Hindlimb muscle (tissue), 1 donor: ENCODE measurements around the gene FAM156A. TPM values are rescaled to one million over a fixed set of nuclear protein-coding genes. Genes with fewer than 3 reads are reported as not detected.
"Not testable (repeated sequence)": the region's sequence is repeated elsewhere in the genome, so short reads cannot be mapped to it uniquely, and the experiment has no call there.

ENCODE experiments used
- DNase-seq: peaks from one replicate; pipeline ENCODE4 v3.0.0-alpha.2; 2013
- polyA plus RNA-seq: library from polyadenylated mRNA; unstranded; fragments of 120-200 nt; gene quantifications from one replicate; pipeline ENCODE4 v1.2.1, GENCODE V29; 2013; ENCODE audit not compliant: insufficient read length

The FAM156A gene
- 28.9 TPM for polyA plus RNA-seq

GRCh38 chrX:52958113-52958959 is at the start of gene FAM156A:
FAM156A (minus strand) TSS chrX:52958518; CDS start chrX:52948588, 9,930 bp downstream.
- not testable (repeated sequence) for DNase-seq

GRCh38 chrX:53005327-53005726 is 47.0 kb upstream of the FAM156A start:
- DNase-seq, result no peak

GRCh38 chrX:53004811-53005210 is 46.5 kb upstream of the FAM156A start:
- no peak for DNase-seq

- no peak for DNase-seq
Measured at GRCh38 chrX:53004038-53004437, 45.7 kb upstream of the FAM156A start.

GRCh38 chrX:53003111-53003510 is 44.8 kb upstream of the FAM156A start:
- no peak for DNase-seq

GRCh38 chrX:53001958-53002357 is 43.6 kb upstream of the FAM156A start:
- DNase-seq, result no peak

- no peak for DNase-seq
Measured at GRCh38 chrX:53000447-53001135, 42.3 kb upstream of the FAM156A start.

- no peak for DNase-seq
Measured at GRCh38 chrX:52995987-52996331, 37.6 kb upstream of the FAM156A start.

GRCh38 chrX:52995135-52995986 is 37.0 kb upstream of the FAM156A start:
- peak; percentile 91 for DNase-seq

GRCh38 chrX:52990848-52991247 is 32.5 kb upstream of the FAM156A start:
- no peak for DNase-seq

GRCh38 chrX:52990011-52990631 is 31.8 kb upstream of the FAM156A start:
- peak; percentile 24 for DNase-seq

GRCh38 chrX:52988985-52989917 is 30.9 kb upstream of the FAM156A start:
- DNase-seq, result no peak

GRCh38 chrX:52983321-52984000 is 25.1 kb upstream of the FAM156A start:
- DNase-seq, result peak; percentile 24

GRCh38 chrX:52979993-52980392 is 21.7 kb upstream of the FAM156A start:
- no peak for DNase-seq

- DNase-seq, result no peak
Measured at GRCh38 chrX:52979568-52979967, 21.2 kb upstream of the FAM156A start.

- no peak for DNase-seq
Measured at GRCh38 chrX:52977953-52978352, 19.6 kb upstream of the FAM156A start.

GRCh38 chrX:52975576-52975975 is 17.3 kb upstream of the FAM156A start:
- not testable (repeated sequence) for DNase-seq

GRCh38 chrX:52974336-52974992 is 16.1 kb upstream of the FAM156A start:
- not testable (repeated sequence) for DNase-seq

- not testable (repeated sequence) for DNase-seq
Measured at GRCh38 chrX:52967922-52968321, 9.6 kb upstream of the FAM156A start.
